EL (cell line): ENCODE measurements around the gene COQ5.
A peak's percentile ranks its signal among the peaks of the same experiment; 100 is the strongest.
"Not testable (repeated sequence)": the region's sequence is repeated elsewhere in the genome, so short reads cannot be mapped to it uniquely, and the experiment has no call there.

ENCODE experiments used
- DNase-seq: peaks from one replicate; pipeline ENCODE4 v3.0.0-alpha.2; 2016

The COQ5 gene

DNA sequence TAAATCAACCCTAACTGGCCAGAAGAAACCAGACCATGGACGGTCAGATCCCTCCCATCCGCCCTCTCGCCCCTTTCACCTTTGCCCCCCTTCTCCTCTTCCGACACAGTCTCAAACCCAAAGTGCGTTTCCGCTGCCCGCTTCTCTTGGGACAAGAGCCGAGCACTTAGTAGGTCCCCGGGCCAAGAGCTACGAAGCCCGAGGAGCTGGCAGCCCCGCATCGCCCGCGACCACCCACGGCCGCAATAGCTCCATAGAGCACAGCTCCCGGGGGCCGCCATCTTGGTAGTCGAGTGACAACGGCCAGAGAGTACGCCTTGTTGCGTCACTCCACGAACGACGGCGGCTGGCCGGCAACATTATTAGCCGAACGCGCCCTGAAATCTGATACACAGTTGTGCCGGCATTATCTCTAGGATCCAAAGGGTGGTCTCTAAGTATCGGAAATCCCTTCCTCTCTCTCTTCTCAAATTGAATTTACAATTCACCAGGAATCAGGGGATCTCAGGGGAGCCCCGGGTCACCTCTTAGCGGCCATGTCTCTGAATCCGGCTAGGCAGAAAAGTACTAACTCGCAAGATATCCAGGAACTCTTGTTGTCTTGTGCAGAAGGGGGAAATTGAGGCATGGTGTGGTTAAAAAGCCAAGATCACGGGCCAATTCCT, at the start of gene COQ5:
COQ5 (minus strand) TSS at position 298 of the 665 bp plus-strand sequence; CDS start at position 281, 17 bp downstream.
- peak; percentile 85 for DNase-seq

- DNase-seq, result no peak
Observed at GRCh38 chr12:120574106-120574505, 45.1 kb upstream of the COQ5 start.

DNA sequence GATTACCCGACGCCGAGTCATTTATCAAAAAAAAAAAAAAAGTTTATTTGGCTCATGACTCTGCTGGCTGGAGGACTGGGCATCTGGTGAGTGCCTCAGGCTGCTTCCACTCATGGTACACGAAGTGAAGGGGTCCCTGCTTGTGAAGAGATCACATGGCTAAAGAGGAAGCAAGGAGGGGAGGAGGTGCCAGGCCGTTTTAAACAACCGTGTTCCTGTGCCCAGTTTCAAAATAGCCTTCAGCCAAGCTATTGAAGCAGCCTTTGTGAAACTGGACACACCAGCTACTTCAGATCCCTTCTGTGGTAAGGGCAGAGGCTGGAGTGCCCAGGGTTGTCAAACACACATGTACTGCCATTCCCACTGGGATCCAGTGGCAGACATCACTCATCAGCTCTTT, 44.6 kb upstream of the COQ5 start:
- no peak for DNase-seq

DNA sequence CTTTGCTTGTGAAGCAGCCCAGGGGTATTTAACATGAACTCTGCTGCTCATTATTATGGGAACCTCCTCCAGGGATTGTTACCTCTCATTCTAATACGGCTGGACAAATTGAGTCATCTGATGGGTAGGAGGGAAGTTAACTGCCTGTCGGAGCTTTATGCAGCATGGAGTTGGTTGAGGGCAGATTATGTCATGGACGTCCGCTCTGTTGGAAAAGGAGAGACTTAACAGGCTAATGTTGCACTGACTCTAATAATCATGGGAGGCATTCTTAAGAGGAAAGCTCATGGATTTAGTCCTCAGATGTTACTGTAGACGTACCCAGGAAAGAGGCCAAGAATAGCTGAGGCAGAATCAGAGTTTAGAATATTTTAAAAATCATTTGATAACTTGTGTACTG, 42.3 kb upstream of the COQ5 start:
- no peak for DNase-seq

DNA sequence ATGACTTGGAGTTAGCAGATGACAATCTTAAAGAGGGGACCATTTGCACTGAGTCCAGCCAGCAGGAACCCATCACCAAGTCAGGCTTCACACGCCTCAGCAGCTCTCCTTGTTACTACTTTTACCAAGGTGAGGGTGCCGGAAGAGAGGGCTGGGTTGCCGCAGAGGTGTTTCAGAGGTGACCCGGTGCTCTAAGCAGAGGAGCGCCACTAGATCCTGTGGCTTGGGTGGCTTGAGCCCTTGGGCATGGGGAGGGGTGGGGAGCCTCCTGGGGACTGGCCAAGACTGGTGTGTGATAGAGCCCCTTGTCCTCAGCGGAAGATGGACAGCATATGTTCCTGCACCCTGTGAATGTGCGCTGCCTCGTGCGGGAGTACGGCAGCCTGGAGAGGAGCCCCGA, 34.5 kb upstream of the COQ5 start:
- no peak for DNase-seq

DNA sequence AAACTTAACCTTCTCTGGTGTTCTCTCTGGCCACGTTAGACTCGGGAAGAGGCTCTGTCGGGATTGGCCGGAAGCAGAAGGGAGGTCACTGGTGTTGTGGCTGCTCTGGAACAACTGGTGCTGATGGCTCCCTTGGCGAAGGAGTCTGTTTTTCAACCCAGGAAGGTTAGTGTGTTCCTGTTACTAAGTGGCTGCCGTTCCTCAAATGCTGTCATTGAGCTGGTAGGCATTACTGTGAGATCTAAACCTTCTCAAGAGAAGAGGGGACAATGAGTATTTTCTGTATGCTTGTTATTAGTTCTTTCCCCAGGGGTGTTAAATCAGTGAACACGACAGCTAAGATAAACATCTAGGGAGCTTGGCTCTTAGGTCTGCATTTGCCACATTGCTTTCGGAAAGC, 33.9 kb upstream of the COQ5 start:
- DNase-seq, result no peak

DNA sequence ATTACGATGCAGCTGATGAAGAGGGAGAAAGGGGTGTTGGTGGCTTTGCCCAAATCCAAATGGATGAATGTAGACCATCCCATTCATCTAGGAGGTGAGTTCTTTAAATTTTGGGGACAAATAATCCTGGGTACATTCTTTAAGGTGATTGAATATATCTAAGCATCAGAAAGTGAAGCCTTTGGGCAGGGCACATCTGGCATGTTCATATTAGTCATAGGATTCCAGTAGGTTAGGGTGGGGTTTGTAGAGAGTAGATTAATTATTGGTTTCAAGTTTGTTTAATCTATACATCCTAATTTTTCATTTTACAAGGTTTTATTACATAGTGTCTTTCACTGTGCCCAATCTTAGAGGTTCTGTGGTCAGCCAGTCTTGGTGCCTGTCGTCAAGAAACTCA, 28.6 kb upstream of the COQ5 start:
- DNase-seq, result no peak

DNA sequence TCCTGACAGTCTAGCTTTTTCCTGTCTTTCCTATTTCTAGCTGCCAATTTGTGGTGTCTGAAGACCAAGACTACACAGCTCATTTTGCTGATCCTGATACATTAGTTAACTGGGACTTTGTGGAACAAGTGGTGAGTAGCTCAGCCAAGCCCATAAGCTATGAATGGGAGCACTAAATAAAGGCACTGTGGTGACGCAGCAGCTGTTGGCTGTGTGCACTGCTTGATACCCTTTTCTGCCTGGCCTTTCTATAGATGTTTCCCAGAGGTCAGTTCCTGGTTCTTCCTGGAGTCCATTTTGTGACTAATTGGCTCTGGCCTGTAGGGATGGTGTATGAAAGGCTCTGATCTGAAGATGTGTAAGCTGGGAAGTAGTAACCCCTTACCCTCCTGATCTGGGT, 25.7 kb upstream of the COQ5 start:
- DNase-seq, result no peak

DNA sequence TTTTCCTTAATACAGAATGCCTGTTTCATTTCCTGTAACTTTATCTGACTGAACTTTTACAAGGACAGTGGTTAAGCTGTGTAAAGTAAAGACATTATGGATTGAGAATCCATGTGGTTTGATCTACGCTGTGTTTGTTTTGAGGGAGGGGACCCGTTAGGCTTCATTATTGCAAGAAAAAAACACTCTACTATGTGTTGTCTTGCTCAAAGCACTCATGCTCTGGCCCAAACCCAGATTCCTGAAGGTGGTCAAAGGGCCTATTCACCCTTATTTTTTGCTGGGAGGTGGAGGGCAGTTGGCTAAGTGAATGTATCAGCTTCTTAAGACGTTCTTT, 17.1 kb upstream of the COQ5 start:
- no peak for DNase-seq

GRCh38 chr12:120544691-120545090, 15.7 kb upstream of the COQ5 start:
- no peak for DNase-seq

DNA sequence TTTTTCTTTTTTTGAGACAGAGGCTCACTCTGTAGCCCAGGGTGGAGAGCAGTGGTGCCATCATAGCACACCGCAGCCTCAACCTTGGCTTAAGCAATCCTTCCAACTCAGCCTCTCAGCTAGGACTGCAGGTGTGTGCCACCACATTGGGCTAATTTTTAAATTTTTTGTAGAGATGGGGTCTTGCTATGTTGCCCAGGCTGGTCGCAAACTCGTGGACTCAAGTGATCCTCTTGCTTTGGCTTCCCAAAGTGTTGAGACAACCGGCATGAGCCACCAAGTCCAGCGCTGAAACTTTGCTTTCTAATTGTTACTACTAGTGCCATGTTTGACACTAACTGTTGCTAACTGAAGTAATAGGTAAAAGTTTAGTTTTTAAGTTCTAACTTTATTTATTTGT, 13.2 kb upstream of the COQ5 start:
- no peak for DNase-seq

GRCh38 chr12:120540445-120540844, 11.5 kb upstream of the COQ5 start:
- DNase-seq, result no peak

DNA sequence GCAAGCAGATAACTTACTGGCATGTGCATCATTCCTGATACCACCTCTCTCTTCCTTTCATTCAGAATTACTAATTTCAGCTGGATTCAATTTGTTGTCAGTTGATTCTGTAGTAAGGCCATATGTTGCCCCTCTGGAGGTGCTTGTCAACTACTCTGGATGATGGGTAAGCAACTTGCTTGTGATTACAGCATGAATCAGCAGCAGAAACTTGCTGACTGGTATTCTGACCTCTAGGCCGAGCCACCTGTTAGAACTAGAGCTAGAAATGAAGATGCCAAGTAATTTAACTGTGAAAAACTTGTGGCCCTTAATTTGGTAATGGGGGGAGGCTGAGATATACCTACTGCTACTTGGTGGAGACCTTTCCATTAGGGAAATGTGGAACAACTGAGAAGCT, 10.3 kb upstream of the COQ5 start:
- DNase-seq, result peak; percentile 51

GRCh38 chr12:120538281-120539156, 9.6 kb upstream of the COQ5 start:
- peak; percentile 76 for DNase-seq

GRCh38 chr12:120537856-120538220, 8.9 kb upstream of the COQ5 start:
- no peak for DNase-seq

GRCh38 chr12:120536064-120536791, 7.3 kb upstream of the COQ5 start:
- no peak for DNase-seq

- peak; percentile 84 for DNase-seq
Observed at GRCh38 chr12:120534703-120535655, 6.0 kb upstream of the COQ5 start.

- DNase-seq, result peak; percentile 86
Observed at GRCh38 chr12:120534203-120534702, 5.3 kb upstream of the COQ5 start, which contains the start of gene RNF10. Gene RNF10, plus strand, starts transcription at chr12:120534356. Its CDS starts 456 bp downstream, at chr12:120534812.

- no peak for DNase-seq
Observed at GRCh38 chr12:120532701-120533238, 3.8 kb upstream of the COQ5 start.

DNA sequence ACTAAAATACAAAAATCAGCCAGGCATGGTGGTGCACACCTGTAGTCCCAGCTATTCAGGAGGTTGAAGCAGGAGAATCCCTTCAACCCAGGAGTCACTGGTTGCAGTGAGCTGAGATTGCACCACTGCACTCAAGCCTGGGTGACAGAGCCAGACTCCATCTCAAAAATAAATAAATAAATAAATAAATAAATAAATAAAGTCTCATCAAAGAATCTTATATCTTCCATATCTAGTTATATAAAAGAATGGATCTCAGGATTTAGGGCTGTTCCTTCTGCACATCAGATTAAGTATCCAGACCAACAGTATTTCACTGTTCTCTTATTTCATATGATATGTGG, 1.4 kb upstream of the COQ5 start:
- not testable (repeated sequence) for DNase-seq

- peak; percentile 45 for DNase-seq
Observed at GRCh38 chr12:120529641-120530417, 871 bp upstream of the COQ5 start.
